ENCODE measurements around the gene AFM.

GRCh38 chr4:73437558-73437956, 44.0 kb upstream of the AFM start:
- no peak for TF ChIP-seq CTCF (IDR thresholded peaks at IDR 0.05)
- TF ChIP-seq POLR2A (IDR thresholded peaks at IDR 0.05), result no peak
